ENCODE data around the gene PCDH9. TPM values are rescaled to one million over a fixed set of nuclear protein-coding genes. Genes with fewer than 3 reads are reported as not detected.
"Not testable (repeated sequence)": the region's sequence is repeated elsewhere in the genome, so short reads cannot be mapped to it uniquely, and the experiment has no call there.

PCDH9 gene
- total RNA-seq, 1 donor from 2014 or later, result 29.7 TPM

- no peak overlapping the region for H3K27ac Mint-ChIP-seq
- peaks cover 6% of the 10 kb centered on the region for H3K4me1 Mint-ChIP-seq
- H3K4me3 Mint-ChIP-seq, result no peak overlapping the region
- no peaks in the 10 kb centered on the region for H3K27me3 Mint-ChIP-seq (ENCODE audit: low read depth)
- no peaks in the 10 kb centered on the region for H3K9me3 Mint-ChIP-seq
- no peak for DNase-seq (ENCODE audit: low spot score in 2 of 2, unreplicated experiment in 2 of 2)
- no peaks in the 10 kb centered on the region for H3K36me3 Mint-ChIP-seq
- TF ChIP-seq CTCF (IDR thresholded peaks at IDR 0.05; ENCODE audit: unreplicated experiment), result no peak
Observed at GRCh38 chr13:66305961-66306617, 924.0 kb downstream of the PCDH9 start.

GRCh38 chr13:66301482-66301881 lies 928.7 kb downstream of the PCDH9 start:
- H3K36me3 Mint-ChIP-seq, result no peaks in the 10 kb centered on the region
- no peak overlapping the region for H3K27ac Mint-ChIP-seq
- H3K4me1 Mint-ChIP-seq, result peaks cover 9% of the 10 kb centered on the region
- no peak for TF ChIP-seq CTCF (IDR thresholded peaks at IDR 0.05; ENCODE audit: unreplicated experiment)
- H3K27me3 Mint-ChIP-seq (ENCODE audit: low read depth), result no peaks in the 10 kb centered on the region
- H3K4me3 Mint-ChIP-seq, result no peak overlapping the region
- H3K9me3 Mint-ChIP-seq, result peaks cover 10% of the 10 kb centered on the region
- no peak for DNase-seq (ENCODE audit: low spot score in 2 of 2, unreplicated experiment in 2 of 2)

- DNase-seq (ENCODE audit: low spot score in 2 of 2, unreplicated experiment in 2 of 2), result no peak
- TF ChIP-seq CTCF (IDR thresholded peaks at IDR 0.05; ENCODE audit: unreplicated experiment), result no peak
- H3K27ac Mint-ChIP-seq, result no peak overlapping the region
- H3K27me3 Mint-ChIP-seq (ENCODE audit: low read depth), result no peaks in the 10 kb centered on the region
- H3K9me3 Mint-ChIP-seq, result peaks cover 15% of the 10 kb centered on the region
- peaks cover 2% of the 10 kb centered on the region for H3K36me3 Mint-ChIP-seq
- H3K4me1 Mint-ChIP-seq, result peaks cover 9% of the 10 kb centered on the region
- H3K4me3 Mint-ChIP-seq, result no peak overlapping the region
Observed at GRCh38 chr13:66301006-66301405, 929.1 kb downstream of the PCDH9 start.

- no peak for DNase-seq (ENCODE audit: low spot score in 2 of 2, unreplicated experiment in 2 of 2)
- Mint-ChIP-seq H3K4me3 (no peak overlapping the region), H3K27me3 (ENCODE audit: low read depth) (no peaks in the 10 kb centered on the region), H3K9me3 (peaks cover 20% of the 10 kb centered on the region), H3K27ac (no peak overlapping the region), H3K36me3 (peaks cover 5% of the 10 kb centered on the region), H3K4me1 (peaks cover 5% of the 10 kb centered on the region)
- TF ChIP-seq CTCF (IDR thresholded peaks at IDR 0.05; ENCODE audit: unreplicated experiment), result no peak
Observed at GRCh38 chr13:66296875-66297274, 933.3 kb downstream of the PCDH9 start.

- Mint-ChIP-seq H3K4me3 (no peak overlapping the region), H3K27ac (no peak overlapping the region), H3K36me3 (peaks cover 5% of the 10 kb centered on the region), H3K9me3 (peaks cover 20% of the 10 kb centered on the region), H3K4me1 (peaks cover 5% of the 10 kb centered on the region), H3K27me3 (ENCODE audit: low read depth) (no peaks in the 10 kb centered on the region)
- no peak for DNase-seq (ENCODE audit: low spot score in 2 of 2, unreplicated experiment in 2 of 2)
- no peak for TF ChIP-seq CTCF (IDR thresholded peaks at IDR 0.05; ENCODE audit: unreplicated experiment)
Observed at GRCh38 chr13:66296328-66296727, 933.8 kb downstream of the PCDH9 start.

- not testable (repeated sequence) for DNase-seq (ENCODE audit: low spot score in 2 of 2, unreplicated experiment in 2 of 2); H3K4me3 Mint-ChIP-seq; H3K27ac Mint-ChIP-seq; H3K27me3 Mint-ChIP-seq (ENCODE audit: low read depth); H3K4me1 Mint-ChIP-seq; H3K36me3 Mint-ChIP-seq
- peaks cover 66% of the 10 kb centered on the region for H3K9me3 Mint-ChIP-seq
Observed at GRCh38 chr13:66286806-66287205, 943.3 kb downstream of the PCDH9 start.
